Caco-2 (cell line): ENCODE measurements around the gene AIFM1. TPM values are rescaled to one million over a fixed set of nuclear protein-coding genes. Genes with fewer than 3 reads are reported as not detected.

ENCODE experiments used
- BruUV-seq: library from RNA; stranded (reverse); fragments of 400-500 nt; replicated peaks from 2 replicates; lab custom pipeline; 2021; lab: Mats Ljungman, UMichigan
- CTCF ChIA-PET: fragments of 300-600 bp; sonication (Branson Sonifier 250); formaldehyde crosslinking; loops from one replicate; lab custom pipeline; 2022; ENCODE audit warnings: antibody characterized with exemption; lab: Charles Lee
- POLR2A ChIA-PET: fragments of 300-600 bp; sonication (Branson Sonifier 250); formaldehyde crosslinking; loops from one replicate; lab custom pipeline; 2022; ENCODE audit warnings: antibody characterized with exemption; lab: Charles Lee
- DNase-seq, 2 experiments: peaks; one replicate each; pipeline versions ENCODE4 v3.0.0 to v3.0.0-alpha.2; 2020 to 2022
- H3K27me3 ChIP-seq: replicated peaks from 2 replicates; pipeline ENCODE4 v1.6.0; 2011; ENCODE audit warnings: low read length; ENCODE audit not compliant: control insufficient read depth, insufficient read depth
- H3K36me3 ChIP-seq: 2 replicates; pipeline ENCODE4 v1.5.1; 2011; ENCODE audit warnings: low read length; ENCODE audit not compliant: control insufficient read depth, insufficient read depth
- H3K4me1 ChIP-seq: fragments of 250-450 bp; sonication (Bioruptor Pico); 2 replicates; pipeline ENCODE4 v1.5.1; 2020; ENCODE audit warnings: mild to moderate bottlenecking
- H3K4me3 ChIP-seq: 2 replicates; pipeline ENCODE4 v1.5.1; 2011; ENCODE audit warnings: low read depth, mild to moderate bottlenecking, control low read depth, low read length
- H3K9me3 ChIP-seq: fragments of 250-450 bp; sonication (Bioruptor Pico); 2 replicates; pipeline ENCODE4 v1.5.1; 2020; ENCODE audit warnings: mild to moderate bottlenecking, moderate library complexity
- H3K27ac Mint-ChIP-seq: one replicate; pipeline ENCODE4 v1.8.0; 2022; ENCODE audit warnings: mixed read lengths; ENCODE audit not compliant: unreplicated experiment
- H3K27me3 Mint-ChIP-seq: one replicate; pipeline ENCODE4 v1.8.0; 2022; ENCODE audit warnings: mixed read lengths; ENCODE audit not compliant: insufficient read depth, unreplicated experiment
- H3K36me3 Mint-ChIP-seq: one replicate; pipeline ENCODE4 v1.8.0; 2022; ENCODE audit warnings: mild to moderate bottlenecking, mixed read lengths; ENCODE audit not compliant: insufficient read depth, unreplicated experiment
- H3K4me1 Mint-ChIP-seq: one replicate; pipeline ENCODE4 v1.8.0; 2022; ENCODE audit warnings: low read depth, mixed read lengths; ENCODE audit not compliant: unreplicated experiment
- H3K4me3 Mint-ChIP-seq: one replicate; pipeline ENCODE4 v1.8.0; 2022; ENCODE audit warnings: mild to moderate bottlenecking, moderate library complexity, mixed read lengths; ENCODE audit not compliant: unreplicated experiment
- H3K9me3 Mint-ChIP-seq: one replicate; pipeline ENCODE4 v1.8.0; 2022; ENCODE audit warnings: mixed read lengths; ENCODE audit not compliant: unreplicated experiment
- intact Hi-C: fragments of 100-400 bp; cut with micrococcal nuclease; formaldehyde crosslinking; loops from one replicate; pipeline ENCODE4 v1.10.0; 2022; ENCODE audit not compliant: unreplicated experiment
- total RNA-seq: library from RNA; stranded (reverse); gene quantifications from 2 replicates; pipeline ENCODE4 v1.2.3, GENCODE V29; 2022
- TF ChIP-seq, protein P1 (sequence below), 2 experiments: fragments of 200-600 bp in 1 of 2; IDR thresholded peaks; 1 replicate in 1 of 2; 2 replicates in 1 of 2; pipeline versions ENCODE4 v1.5.1 to v1.8.0; 2011 to 2022; ENCODE audit warnings: antibody characterized with exemption in 1 of 2, control low read depth in 1 of 2, inconsistent platforms in 1 of 2, low read depth in 1 of 2, low read length in 1 of 2, mild to moderate bottlenecking in 1 of 2, moderate library complexity in 1 of 2; ENCODE audit not compliant: insufficient read depth in 1 of 2, severe bottlenecking in 1 of 2, unreplicated experiment in 1 of 2

The AIFM1 gene
- total RNA-seq, 1 experiment from 2014 or later = 53.0 TPM

DNA sequence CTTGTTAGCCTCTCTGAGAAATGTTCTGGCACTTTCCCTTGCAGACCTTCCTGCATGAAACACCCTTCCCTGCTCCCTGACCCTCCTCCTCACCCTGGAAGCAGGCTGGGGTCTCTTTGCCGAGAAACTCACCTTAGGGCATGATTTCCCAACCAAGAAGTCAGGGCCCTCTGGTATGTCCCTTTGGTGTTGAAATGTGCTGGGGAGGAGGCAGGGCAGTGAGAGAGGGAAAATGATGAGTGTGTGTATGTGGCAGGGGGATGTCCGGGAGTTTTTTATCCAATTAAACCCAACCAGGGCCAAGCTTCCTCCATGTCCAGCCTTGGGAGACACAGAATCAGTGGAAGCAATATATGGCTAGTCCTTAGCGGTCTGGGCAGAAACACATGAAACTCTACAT, 60.4 kb downstream of the AIFM1 start:
- no TSS peak for BruUV-seq
- peaks cover 17% of the 10 kb centered on the region for H3K4me1 Mint-ChIP-seq
- TF ChIP-seq, protein P1, sequence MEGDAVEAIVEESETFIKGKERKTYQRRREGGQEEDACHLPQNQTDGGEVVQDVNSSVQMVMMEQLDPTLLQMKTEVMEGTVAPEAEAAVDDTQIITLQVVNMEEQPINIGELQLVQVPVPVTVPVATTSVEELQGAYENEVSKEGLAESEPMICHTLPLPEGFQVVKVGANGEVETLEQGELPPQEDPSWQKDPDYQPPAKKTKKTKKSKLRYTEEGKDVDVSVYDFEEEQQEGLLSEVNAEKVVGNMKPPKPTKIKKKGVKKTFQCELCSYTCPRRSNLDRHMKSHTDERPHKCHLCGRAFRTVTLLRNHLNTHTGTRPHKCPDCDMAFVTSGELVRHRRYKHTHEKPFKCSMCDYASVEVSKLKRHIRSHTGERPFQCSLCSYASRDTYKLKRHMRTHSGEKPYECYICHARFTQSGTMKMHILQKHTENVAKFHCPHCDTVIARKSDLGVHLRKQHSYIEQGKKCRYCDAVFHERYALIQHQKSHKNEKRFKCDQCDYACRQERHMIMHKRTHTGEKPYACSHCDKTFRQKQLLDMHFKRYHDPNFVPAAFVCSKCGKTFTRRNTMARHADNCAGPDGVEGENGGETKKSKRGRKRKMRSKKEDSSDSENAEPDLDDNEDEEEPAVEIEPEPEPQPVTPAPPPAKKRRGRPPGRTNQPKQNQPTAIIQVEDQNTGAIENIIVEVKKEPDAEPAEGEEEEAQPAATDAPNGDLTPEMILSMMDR (IDR thresholded peaks at IDR 0.05; ENCODE audit: insufficient read depth in 1 of 2, low read depth in 1 of 2, low read length in 1 of 2, severe bottlenecking in 1 of 2, unreplicated experiment in 1 of 2) = no peak
- CTCF ChIA-PET = no interaction called here
- intact Hi-C loops = no loop called here
- no peaks in the 10 kb centered on the region for H3K9me3 Mint-ChIP-seq
- POLR2A ChIA-PET = no interaction called here
- DNase-seq = no peak
- peaks cover 17% of the 10 kb centered on the region for H3K36me3 Mint-ChIP-seq
- no peaks in the 10 kb centered on the region for H3K27me3 Mint-ChIP-seq
- no peak overlapping the region for H3K4me3 Mint-ChIP-seq
- H3K36me3 ChIP-seq = no peaks in the 10 kb centered on the region
- H3K27me3 ChIP-seq = no peaks in the 10 kb centered on the region
- H3K27ac Mint-ChIP-seq = no peak overlapping the region
- H3K4me1 ChIP-seq = peaks cover 7% of the 10 kb centered on the region; the same call in 1 of the 2 replicates
- H3K9me3 ChIP-seq = no peaks in the 10 kb centered on the region
- H3K4me3 ChIP-seq = no peak overlapping the region

DNA sequence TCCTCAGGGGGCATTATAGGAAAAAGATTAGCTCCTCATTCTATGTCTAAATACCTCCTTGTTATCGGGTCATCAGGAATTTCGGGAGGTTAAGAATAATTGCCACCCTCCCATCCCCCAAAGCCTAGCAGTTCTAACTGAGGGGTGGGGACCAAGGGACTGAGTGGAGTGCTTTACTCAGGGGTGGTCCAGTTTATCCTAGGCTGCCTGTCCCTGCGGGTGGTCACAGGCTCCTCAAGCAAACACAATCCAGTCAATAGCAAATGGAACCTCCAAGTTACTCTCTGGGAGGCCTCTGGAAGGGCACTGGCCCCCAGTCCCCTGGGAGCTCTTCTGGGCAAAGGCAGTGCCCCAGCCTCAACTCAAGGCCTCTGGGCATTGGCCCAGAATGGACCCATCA, 62.0 kb downstream of the AIFM1 start:
- H3K36me3 ChIP-seq = no peaks in the 10 kb centered on the region
- ChIA-PET CTCF (no interaction called here), POLR2A (no interaction called here)
- H3K27ac Mint-ChIP-seq = no peak overlapping the region
- no peaks in the 10 kb centered on the region for H3K27me3 Mint-ChIP-seq
- H3K4me3 ChIP-seq = no peak overlapping the region
- H3K27me3 ChIP-seq = no peaks in the 10 kb centered on the region
- no peak overlapping the region for H3K4me3 Mint-ChIP-seq
- peaks cover 5% of the 10 kb centered on the region; the same call in 1 of the 2 replicates for H3K4me1 ChIP-seq
- H3K9me3 Mint-ChIP-seq = no peaks in the 10 kb centered on the region
- H3K4me1 Mint-ChIP-seq = peaks cover 17% of the 10 kb centered on the region
- H3K9me3 ChIP-seq = no peaks in the 10 kb centered on the region
- H3K36me3 Mint-ChIP-seq = peaks cover 22% of the 10 kb centered on the region
- DNase-seq = no peak
- TF ChIP-seq, protein P1 (IDR thresholded peaks at IDR 0.05; ENCODE audit: insufficient read depth in 1 of 2, low read depth in 1 of 2, low read length in 1 of 2, severe bottlenecking in 1 of 2, unreplicated experiment in 1 of 2) = no peak
- no TSS peak for BruUV-seq
- intact Hi-C loops = no loop called here

DNA sequence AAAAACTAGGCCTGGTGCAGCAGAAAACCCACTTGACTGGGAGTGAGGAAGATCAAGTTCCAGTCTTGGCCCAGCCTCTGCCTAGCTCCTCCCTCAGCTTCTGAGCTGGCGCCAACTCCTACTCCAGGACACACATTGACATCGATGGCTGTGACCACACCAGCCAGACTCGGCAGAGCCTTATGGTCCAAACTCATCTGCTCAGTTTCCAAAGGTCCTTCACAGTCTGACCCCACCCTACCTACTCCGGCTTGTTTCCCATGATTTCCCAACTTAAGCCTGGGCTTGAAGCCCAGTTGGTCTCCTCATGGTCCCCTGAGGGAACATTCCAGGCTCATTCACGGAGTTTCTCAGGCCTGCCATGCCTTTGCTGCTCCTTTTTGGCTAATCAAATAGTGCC, 65.5 kb downstream of the AIFM1 start:
- Histone ChIP-seq H3K4me1 (peaks cover 13% of the 10 kb centered on the region), H3K27me3 (no peaks in the 10 kb centered on the region), H3K9me3 (no peaks in the 10 kb centered on the region), H3K36me3 (no peaks in the 10 kb centered on the region), H3K4me3 (no peak overlapping the region)
- H3K27me3 Mint-ChIP-seq = no peaks in the 10 kb centered on the region
- H3K4me3 Mint-ChIP-seq = no peak overlapping the region
- POLR2A ChIA-PET = interaction anchor here (0.6 kb wide), 1 partner anchor 28 kb away, joined by 3 read pairs; no protein-coding TSS in a partner anchor
- H3K9me3 Mint-ChIP-seq = no peaks in the 10 kb centered on the region
- BruUV-seq = no TSS peak
- DNase-seq = no peak
- H3K4me1 Mint-ChIP-seq = peaks cover 12% of the 10 kb centered on the region
- intact Hi-C loops = no loop called here
- peaks cover 22% of the 10 kb centered on the region for H3K36me3 Mint-ChIP-seq
- TF ChIP-seq, protein P1 (IDR thresholded peaks at IDR 0.05; ENCODE audit: insufficient read depth in 1 of 2, low read depth in 1 of 2, low read length in 1 of 2, severe bottlenecking in 1 of 2, unreplicated experiment in 1 of 2) = no peak
- CTCF ChIA-PET = no interaction called here
- H3K27ac Mint-ChIP-seq = no peak overlapping the region
